Measurements from ENCODE around the gene TRMT44. TPM values are rescaled to one million over a fixed set of nuclear protein-coding genes. Genes with fewer than 3 reads are reported as not detected.

The TRMT44 gene
- total and polyA plus RNA-seq, 8 donors: 1.8 to 39.7 (median 8.4) TPM

DNA sequence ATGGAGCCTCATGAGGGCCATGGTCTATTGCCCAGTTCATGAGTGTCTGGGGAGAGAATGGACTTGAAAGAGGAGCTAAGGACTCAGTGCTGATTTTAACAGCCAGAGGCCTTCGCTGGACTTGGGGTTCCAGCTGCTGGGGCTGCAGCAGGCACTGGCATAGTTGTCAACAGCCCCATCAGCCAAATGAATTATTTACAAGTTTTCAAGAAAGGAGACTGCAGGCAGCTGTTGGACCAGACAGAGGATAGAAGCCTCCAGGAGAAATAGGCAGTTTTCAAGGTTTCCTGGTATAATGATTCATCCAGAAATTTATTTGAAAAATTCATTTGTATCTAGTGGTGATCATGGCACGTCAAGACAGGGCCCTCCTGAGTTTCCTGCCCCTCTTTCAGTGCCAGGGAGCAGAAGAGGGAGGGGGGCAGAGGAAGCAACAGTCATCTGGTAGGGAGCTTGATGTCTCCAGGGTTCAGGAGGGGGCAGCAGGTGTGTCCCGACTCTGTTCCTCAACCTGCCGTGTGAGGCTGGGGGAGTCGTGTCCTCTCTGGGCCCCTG is 76.5 kb downstream of the TRMT44 start:
- 66 to 90% (median 78%) methylated on average over 5 of the region's 5 CpGs for WGBS, 5 donors

DNA sequence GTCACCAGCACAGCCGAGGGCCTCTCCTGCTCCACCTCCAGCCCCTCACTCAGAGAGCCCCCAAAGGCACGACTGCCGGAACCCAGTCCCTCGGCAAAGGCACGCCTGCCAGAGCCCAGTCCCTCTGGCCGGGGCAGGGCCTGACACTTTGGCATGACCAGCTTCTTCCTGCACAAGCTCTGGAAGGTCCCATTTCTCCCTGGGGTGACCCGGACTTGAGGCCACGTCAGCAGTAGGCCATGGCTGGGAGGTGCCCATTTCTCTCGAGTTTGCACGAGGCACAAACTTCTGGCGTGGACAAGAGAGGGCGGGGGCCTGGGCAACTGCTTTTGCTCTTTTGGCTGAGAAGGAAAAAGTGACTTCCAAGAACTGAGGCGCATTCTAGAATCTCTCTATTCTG is 77.4 kb downstream of the TRMT44 start:
- Histone ChIP-seq H3K36me3 (no peaks in the 10 kb centered on the region), H3K4me3 (no peak overlapping the region), H3K4me1 (no peaks in the 10 kb centered on the region), H3K27me3 (no peaks in the 10 kb centered on the region), H3K27ac (no peak overlapping the region), H3K9me3 (peaks cover 0 to 22% (median 17%) of the 10 kb centered on the region in 4 donors)
- TF ChIP-seq POLR2A (IDR thresholded peaks at IDR 0.05) (no peak), EP300 (IDR thresholded peaks at IDR 0.05) (no peak), POLR2AphosphoS5 (IDR thresholded peaks at IDR 0.05) (no peak)
- no peak for DNase-seq
- intact Hi-C loops (cut with DNase I; ENCODE audit: low total_unique reads): no loop called here
- WGBS, 5 donors: 74 to 83% (median 79%) methylated on average over 11 to 13 of the region's 13 CpGs

More for the DNA sequence above, 76.5 kb downstream of the TRMT44 start:
- Histone ChIP-seq H3K4me1 (no peaks in the 10 kb centered on the region), H3K27ac (no peak overlapping the region), H3K9me3 (peaks cover 0 to 22% (median 16%) of the 10 kb centered on the region in 4 donors), H3K27me3 (no peaks in the 10 kb centered on the region), H3K36me3 (no peaks in the 10 kb centered on the region), H3K4me3 (no peak overlapping the region)
- intact Hi-C loops (cut with DNase I; ENCODE audit: low total_unique reads): no loop called here
- TF ChIP-seq, protein P1, sequence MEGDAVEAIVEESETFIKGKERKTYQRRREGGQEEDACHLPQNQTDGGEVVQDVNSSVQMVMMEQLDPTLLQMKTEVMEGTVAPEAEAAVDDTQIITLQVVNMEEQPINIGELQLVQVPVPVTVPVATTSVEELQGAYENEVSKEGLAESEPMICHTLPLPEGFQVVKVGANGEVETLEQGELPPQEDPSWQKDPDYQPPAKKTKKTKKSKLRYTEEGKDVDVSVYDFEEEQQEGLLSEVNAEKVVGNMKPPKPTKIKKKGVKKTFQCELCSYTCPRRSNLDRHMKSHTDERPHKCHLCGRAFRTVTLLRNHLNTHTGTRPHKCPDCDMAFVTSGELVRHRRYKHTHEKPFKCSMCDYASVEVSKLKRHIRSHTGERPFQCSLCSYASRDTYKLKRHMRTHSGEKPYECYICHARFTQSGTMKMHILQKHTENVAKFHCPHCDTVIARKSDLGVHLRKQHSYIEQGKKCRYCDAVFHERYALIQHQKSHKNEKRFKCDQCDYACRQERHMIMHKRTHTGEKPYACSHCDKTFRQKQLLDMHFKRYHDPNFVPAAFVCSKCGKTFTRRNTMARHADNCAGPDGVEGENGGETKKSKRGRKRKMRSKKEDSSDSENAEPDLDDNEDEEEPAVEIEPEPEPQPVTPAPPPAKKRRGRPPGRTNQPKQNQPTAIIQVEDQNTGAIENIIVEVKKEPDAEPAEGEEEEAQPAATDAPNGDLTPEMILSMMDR (IDR thresholded peaks at IDR 0.05): no peak
- TF ChIP-seq POLR2A (IDR thresholded peaks at IDR 0.05) (no peak), POLR2AphosphoS5 (IDR thresholded peaks at IDR 0.05) (no peak), EP300 (IDR thresholded peaks at IDR 0.05) (no peak)
- no peak for DNase-seq

DNA sequence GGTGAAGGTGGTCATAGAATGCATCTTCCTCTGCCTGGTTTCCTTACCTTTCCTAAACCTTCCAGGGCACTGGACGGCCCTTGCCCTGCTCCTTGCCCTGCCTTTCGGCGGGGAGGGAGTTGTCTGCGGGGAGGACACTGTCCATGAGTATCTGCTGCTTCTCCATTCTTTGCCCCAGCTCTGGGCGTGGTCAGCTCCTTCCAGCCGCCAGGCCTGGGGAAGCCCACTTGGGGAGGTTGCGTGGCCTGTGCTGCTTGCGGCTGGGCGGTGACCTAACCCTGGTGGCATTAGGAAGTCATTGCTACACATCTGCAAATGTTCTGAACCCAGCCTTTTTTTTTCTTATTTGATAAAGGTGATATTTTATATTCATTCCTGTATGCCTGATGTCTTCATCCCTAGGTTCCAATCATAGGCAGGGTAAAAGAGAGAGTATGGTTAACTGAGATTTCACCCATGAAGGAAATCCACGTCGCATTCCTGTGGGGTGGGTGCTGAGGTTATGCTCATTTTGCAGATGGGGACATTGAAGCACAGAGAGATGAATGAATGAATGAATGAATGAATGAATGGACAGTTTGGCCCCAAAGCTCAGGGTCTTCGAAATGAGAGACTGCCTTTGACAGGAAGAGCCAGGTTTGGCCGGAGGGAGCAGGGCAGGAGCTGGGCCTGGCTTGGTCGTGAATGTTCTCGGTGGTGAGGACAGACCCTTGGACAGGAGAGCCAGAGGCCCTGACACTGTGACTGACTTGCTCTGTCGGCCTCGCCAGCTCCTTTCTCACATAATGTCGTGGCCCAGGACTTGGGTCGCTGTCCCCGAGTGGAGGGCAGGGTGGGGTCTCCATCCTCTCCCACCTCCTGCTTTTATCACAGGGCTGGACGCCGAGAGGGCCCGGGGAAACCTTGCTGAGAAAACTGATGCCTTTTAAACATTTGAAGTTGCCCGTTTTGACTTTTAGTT is 81.9 kb downstream of the TRMT44 start:
- Histone ChIP-seq H3K4me3 (no peak overlapping the region), H3K36me3 (no peaks in the 10 kb centered on the region), H3K4me1 (no peaks in the 10 kb centered on the region), H3K27ac (no peak overlapping the region), H3K27me3 (no peaks in the 10 kb centered on the region), H3K9me3 (peaks cover 0 to 22% (median 17%) of the 10 kb centered on the region in 4 donors)
- 85 to 95% (median 87%) methylated on average over 15 to 24 of the region's 24 CpGs for WGBS, 5 donors
- intact Hi-C loops (cut with DNase I; ENCODE audit: low total_unique reads): no loop called here
- TF ChIP-seq POLR2AphosphoS5 (IDR thresholded peaks at IDR 0.05) (no peak), EP300 (IDR thresholded peaks at IDR 0.05) (no peak), POLR2A (IDR thresholded peaks at IDR 0.05) (no peak)
- TF ChIP-seq, protein P1 (IDR thresholded peaks at IDR 0.05): no peak
- no peak for DNase-seq

DNA sequence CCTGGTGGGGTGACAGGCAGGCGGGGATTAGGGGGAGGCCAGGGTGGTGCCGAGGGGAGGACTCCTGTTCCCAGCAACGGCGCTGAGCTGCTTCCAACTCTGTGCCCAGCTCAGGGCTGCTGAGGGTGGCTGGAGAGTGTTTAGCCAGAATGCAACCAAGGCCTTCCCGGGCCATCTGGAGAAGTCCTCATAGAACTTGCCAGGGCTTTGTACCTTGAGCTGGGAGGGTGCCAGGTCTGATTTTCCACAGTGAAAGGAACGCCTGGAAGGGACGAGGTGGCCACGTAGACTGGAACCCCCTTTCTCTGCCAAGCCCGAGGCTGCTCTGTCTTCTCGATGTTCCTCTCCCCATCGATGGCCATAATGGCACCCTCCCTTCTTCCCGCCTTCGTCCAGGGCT is 82.6 kb downstream of the TRMT44 start:
- no peaks in the 10 kb centered on the region for H3K27me3 ChIP-seq
- no peaks in the 10 kb centered on the region for H3K36me3 ChIP-seq
- H3K9me3 ChIP-seq: peaks cover 0 to 22% (median 17%) of the 10 kb centered on the region in 4 donors
- no peaks in the 10 kb centered on the region for H3K4me1 ChIP-seq
- intact Hi-C loops (cut with DNase I; ENCODE audit: low total_unique reads): no loop called here
- WGBS, 5 donors: 66 to 86% (median 80%) methylated on average over 12 to 13 of the region's 13 CpGs
- DNase-seq: no peak
- no peak overlapping the region for H3K4me3 ChIP-seq
- TF ChIP-seq, protein P1 (IDR thresholded peaks at IDR 0.05): no peak
- no peak for TF ChIP-seq POLR2A (IDR thresholded peaks at IDR 0.05)
- TF ChIP-seq POLR2AphosphoS5 (IDR thresholded peaks at IDR 0.05): no peak
- TF ChIP-seq EP300 (IDR thresholded peaks at IDR 0.05): no peak
- no peak overlapping the region for H3K27ac ChIP-seq

Measured in stomach (tissue), 9 donors.